NCI-H1436 treated with DMSO at 0.1 percent for 48 hours (cell line): ENCODE measurements around the gene TRIM2.
"Not testable (repeated sequence)": the region's sequence is repeated elsewhere in the genome, so short reads cannot be mapped to it uniquely, and the experiment has no call there.

ENCODE experiments used
- DNase-seq: peaks from one replicate; lab custom pipeline; 2025; lab: John Stamatoyannopoulos, UW

Gene TRIM2

DNA sequence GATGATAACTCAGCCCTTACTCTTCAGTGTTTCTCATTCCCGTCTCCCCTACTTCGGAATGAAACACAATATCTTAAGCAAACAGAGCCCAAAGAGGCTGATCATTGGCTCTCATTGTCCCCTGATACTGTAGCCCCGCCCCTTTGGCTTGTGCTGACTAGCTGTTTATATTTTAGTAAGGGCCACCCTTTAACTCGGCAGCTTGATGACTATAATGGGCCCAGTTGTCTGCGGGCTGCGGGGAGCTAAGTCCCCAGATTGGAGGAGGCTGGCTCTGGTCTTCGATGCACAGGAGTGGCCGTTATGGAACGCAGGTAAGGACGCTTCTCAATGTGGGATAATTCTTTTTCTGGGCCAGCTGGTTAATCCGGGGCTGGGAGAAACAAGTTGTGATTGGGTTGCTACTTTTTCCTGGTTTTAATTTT lies at the start of gene TRIM2:
TRIM2 (plus strand) TSS at position 197 of the 425 bp plus-strand sequence; CDS start at position 285, 88 bp downstream.
- DNase-seq = peak; percentile 78

GRCh38 chr4:153155686-153156085 lies 48.6 kb upstream of the TRIM2 start:
- DNase-seq = no peak

DNA sequence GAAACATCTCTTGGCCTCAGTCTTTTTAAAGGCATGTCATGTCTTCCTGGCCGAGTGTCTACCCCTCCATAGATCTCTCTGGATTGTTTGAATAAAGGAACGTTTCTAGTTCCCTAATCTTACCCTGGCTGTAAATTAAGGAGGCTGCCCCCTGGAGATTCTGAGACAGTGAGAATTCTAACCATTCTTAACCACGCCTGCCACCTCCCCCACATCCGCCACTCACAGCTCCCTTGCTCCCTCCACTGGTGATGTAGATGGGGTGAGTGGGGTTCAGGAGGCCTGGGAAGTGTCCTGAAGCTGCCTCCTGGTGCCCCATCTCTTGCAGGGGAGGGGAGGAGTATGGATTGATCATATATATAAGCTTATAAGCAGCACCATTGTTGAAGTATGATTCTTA lies 48.0 kb upstream of the TRIM2 start:
- no peak for DNase-seq

DNA sequence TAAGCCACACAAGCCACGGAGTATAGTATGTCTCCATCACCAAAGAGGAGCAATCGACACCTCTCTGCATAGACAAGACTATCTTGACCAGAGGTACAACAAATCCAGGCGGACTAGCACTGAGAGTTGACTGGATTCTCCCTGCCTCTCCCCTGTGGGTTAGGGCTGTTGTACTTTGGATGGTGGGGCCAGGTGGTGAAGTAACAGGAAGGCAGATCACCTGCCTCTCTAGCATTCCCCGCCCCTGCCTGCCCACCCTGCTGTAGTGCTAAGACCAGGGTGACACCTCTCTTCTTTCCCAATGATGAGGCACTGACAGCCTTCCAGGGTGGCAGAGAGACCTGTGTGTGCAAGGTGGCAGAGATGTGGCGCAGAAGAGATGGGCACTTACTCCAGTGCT lies 47.5 kb upstream of the TRIM2 start:
- DNase-seq = no peak

- no peak for DNase-seq
Measured at GRCh38 chr4:153159016-153159415, 45.2 kb upstream of the TRIM2 start.

GRCh38 chr4:153159728-153160221 lies 44.5 kb upstream of the TRIM2 start:
- DNase-seq = no peak

- DNase-seq = no peak
Measured at GRCh38 chr4:153160821-153161220, 43.4 kb upstream of the TRIM2 start.

DNA sequence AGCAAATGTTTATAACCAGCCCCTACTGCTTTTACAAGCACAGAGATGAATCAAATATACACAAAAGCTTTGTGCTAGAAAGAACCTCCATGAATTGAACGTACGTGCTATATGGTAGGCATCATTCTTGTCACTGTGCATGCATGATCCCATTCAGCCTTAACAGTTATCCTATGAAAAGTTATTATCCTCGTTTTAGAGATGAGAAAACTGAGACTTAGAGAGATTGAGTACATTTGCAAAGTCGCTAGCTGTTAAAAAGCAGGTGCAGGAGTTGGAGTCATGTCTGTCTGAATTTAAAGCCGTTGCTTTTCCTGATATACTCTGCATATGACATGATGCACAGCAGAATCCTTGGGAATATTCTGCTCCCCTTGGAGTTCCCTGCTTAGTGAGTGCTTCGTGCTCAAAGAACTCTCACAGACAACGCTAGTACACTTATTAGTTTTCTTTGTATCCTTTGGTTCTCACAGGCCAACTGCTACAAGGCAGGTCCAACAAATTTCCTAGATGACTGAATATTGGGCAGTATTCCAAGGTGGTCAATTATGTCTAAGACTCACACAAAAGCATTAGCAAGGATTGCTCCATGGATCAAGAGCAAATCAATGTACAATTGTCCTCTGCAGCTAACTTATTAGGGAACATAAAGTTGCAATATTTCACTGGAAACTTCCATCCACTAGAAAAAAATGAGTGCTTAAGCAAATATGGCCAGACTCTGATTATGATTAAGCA lies 42.8 kb upstream of the TRIM2 start:
- no peak for DNase-seq

DNA sequence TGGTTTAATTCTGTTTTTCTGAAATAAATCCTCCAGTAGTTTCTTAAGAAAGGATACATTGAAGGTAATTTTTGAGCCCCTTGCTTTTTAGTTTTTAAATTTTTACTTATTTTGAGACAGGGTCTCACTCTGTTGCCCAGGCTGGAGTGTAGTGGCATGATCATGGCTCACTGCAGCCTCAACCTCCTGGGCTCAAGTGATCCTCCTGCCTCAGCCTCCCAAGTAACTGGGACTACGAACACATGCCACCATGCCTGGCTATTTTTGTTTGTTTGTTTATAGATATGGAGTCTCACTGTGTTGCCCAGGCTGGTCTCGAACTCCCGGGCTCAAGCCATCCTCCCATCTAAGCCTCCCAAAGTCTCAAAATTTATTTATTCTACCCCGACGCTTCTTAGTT lies 39.0 kb upstream of the TRIM2 start:
- not testable (repeated sequence) for DNase-seq

DNA sequence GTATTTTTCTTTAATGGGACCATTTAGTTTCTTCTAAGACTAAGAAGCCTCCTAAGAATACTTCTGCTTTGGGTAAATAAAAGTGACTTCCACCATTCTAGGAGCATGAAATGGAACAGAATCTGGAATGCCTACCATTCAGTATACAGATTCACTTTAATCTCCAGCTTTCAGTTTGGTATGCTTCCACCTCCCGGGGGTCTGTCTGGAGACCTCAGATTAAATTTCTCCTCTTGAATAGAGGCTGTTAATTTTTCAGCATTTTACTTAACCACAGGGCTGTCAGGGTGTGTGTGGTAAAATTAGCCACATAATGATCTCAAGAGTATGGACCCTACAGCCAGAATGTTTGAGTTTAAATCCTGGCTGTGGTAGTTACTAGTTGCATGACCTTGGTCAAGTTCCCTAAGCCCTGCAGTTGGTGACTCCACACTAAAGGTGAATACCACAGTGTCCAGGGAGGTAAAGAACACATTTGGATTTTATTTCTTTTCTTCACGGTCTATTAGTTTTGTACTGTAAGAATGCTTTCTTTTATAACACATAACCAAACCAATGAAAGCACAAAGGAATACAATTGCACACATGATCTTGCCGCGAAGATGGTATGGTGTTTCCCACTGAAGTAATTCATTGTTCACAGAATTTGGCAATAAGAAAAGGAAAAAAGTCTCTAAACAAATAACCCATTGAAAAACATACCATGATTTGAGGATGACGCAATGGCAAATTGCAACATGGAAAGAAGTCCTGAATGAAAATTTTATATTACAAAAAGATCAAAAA lies 37.3 kb upstream of the TRIM2 start:
- DNase-seq = no peak

GRCh38 chr4:153169776-153170175 lies 34.5 kb upstream of the TRIM2 start:
- DNase-seq = no peak

DNA sequence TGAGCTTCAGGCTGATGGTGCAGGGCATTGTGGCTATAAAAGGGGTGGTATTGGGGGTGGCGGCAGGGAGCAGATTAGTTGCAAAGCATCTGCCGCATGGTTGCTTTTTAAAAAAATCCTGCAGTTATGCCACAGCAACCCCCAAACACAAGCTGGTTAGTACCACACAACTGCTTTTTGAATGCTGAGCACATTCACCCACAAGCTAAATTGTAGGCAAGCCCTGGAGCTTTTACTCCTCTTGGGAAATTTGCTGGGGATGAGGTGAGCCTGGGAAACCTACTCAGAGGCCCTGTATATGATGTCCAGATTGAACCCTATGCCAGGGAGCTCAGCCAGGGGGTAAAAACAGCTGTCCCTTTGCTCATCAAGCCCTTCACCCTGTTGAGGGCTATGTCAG lies 33.8 kb upstream of the TRIM2 start:
- no peak for DNase-seq

- DNase-seq = no peak
Measured at GRCh38 chr4:153174821-153175567, 29.2 kb upstream of the TRIM2 start.

- DNase-seq = no peak
Measured at GRCh38 chr4:153176938-153177337, 27.3 kb upstream of the TRIM2 start.

DNA sequence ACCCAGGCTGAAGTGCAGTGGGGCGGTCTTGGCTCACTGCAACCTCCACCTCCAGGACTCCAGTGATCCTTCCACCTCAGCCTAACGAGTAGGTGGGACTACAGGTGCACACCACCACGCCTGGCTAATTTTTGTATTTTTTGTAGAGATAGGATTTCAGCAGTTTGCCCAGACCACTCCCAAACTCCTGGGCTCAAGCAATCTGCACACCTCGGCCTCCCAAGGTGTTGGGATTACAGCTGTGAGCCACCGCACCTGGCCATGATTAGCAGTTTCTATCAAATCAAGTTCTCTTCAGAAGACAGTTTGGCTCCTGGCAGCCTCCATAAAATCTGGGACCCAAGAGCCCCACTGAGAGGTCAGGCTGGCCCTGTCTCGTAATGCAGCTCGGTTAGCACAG lies 26.4 kb upstream of the TRIM2 start:
- no peak for DNase-seq

DNA sequence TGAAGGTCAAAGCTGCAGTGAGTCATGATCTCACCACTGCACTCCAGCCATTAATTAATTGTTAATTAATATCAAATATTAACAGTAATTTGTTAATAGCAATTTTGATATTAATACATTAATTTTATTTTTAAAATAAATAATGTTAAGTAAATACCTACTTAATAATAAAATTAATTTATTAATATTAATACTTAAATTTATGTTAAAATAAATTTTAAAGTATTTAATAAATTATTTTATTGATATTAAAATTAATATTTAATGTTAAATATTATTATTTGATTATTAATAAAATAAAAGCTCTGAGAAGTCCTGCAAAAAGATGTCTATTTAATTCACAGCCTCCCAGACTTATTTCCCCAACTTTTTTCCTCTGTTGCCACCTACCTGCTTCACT lies 25.1 kb upstream of the TRIM2 start:
- no peak for DNase-seq

DNA sequence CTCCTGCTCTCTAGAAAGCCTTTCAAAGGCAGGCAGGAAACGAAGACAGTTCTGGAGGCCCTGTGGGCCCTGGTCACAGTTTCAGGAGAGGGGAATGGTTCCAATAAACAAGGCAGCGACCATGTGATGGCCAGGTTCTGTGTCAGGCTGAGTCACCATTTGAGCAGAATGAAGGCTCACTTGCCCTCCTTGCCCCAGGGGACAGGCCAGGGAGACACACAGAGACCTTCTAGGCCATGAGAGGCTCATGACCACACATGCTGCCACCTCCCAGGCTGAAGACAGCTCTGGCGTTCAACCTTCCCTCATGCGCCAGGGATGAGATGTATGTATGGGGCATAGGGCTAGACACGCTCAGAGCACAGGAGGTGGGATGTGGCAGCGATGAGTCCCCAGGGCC lies 22.9 kb upstream of the TRIM2 start:
- no peak for DNase-seq

DNA sequence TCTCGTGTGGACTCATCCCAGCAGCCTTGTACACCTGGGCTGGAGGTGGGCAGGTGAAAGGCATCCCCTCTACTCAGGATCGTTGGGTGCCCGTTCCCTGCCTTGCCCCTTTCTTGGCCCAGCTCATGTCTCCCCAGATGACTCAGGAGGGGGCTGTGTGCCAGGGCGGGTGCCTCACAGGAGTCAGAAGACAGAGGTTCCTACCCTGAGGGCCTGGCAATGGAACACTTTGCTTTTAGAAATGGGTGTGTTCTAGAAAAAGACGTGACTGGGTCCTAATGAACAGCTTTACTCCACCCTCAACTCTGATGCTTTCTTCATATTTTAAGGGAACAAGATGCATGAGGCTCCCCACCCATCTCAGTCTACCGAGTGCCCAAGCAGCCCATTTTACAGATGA lies 22.5 kb upstream of the TRIM2 start:
- no peak for DNase-seq

DNA sequence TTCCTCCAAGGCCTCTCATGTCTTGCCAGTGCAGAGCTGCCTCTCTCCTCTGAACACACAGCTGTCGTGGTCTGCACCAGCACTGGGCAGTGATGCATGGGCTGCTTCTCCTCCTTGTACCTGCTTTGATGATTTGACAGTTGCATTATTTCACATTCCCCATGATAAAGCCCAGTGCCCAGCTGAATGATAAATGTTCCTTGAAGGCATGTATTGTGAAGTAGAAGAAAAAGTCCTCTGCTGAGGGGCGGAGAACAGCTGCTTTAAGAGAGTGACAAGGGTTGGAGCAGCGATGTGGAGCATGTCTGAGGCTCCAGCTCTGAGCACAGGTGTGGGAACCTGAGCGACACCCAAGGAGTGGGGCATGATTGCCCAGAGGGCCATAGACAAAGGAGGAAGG lies 21.1 kb upstream of the TRIM2 start:
- no peak for DNase-seq

- no peak for DNase-seq
Measured at GRCh38 chr4:153185331-153185852, 18.9 kb upstream of the TRIM2 start.

GRCh38 chr4:153186046-153186728 lies 18.1 kb upstream of the TRIM2 start:
- no peak for DNase-seq
